CD4-positive, alpha-beta T cell treated with Interleukin-2 at 100 ng/mL for 4 hours (primary cell): ENCODE data around the gene CHN2.
A peak's percentile ranks its signal among the peaks of the same experiment; 100 is the strongest.

Experiments
- DNase-seq: peaks from one replicate; pipeline ENCODE4 v3.0.0-alpha.2; 2020; ENCODE audit warnings: low spot score

Gene CHN2

GRCh38 chr7:29194594-29195427, at the start of gene CHN2:
Gene CHN2 (plus strand): TSS chr7:29194775.
- DNase-seq: peak; percentile 44

DNA sequence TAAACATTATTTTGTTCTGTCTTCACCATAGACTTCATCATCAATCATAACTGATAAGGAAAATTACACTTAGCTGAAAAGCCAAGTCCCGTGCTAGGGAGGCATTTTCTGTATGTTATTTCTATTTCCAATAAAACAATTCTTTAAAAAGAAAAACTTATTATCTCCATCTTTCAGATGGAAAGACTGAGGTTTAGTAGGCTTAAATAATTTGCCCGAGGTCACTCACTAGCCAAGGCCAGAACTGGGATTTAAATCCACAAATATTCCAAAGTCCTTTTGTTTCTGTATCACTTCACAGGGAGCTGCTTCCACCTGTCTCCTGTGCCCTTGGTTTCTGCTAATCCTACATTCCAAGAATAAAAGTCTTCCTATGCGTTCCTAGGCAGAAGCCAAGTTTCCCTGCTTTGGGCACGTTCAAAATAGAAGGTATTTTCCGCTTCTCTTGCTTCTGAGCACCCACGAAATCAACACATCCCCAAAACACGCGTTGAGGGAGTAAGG, 49.0 kb upstream of the CHN2 start:
- DNase-seq: no peak

- no peak for DNase-seq
These were observed 48.4 kb upstream of the CHN2 start, which contains the start of gene CPVL for GRCh38 chr7:29146057-29146706. Gene CPVL (minus strand): TSS chr7:29146537. CDS start chr7:29121061, 25,476 bp downstream.

DNA sequence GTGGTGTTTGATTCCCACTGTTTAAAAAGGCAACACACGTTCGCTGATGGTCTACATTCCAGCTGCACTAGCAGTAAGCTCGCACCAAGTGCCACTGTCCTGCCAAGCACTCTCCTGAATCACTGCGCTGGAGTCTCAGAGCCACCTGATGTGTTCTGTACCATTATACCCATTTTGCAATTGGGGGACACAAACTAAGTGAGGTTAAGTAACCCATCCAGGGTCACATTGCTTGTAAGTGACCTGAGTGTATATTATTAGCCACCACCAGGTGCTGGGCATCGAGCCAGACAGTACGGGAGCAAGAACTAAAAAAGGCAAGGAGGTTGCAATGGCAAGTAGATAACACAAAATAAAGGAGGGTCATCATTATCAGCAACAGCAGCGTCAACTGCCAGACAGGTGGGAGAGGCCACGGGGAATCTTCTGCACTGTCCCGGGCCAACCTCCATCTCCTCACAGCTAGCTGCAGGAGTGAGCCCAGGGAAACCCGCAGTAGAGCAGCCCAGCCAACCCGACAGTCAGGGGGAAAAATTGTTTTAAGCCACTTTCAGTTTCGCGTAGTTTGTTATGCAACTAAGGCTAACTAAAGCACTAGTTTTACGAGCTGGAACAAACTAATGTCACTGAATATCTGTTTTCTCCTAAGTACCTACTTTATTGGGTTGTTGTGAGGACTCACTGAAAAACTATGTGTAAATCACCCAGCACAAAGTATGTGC, 47.5 kb upstream of the CHN2 start:
- DNase-seq: no peak

- no peak for DNase-seq
These were observed 46.8 kb upstream of the CHN2 start for GRCh38 chr7:29147821-29148220.

DNA sequence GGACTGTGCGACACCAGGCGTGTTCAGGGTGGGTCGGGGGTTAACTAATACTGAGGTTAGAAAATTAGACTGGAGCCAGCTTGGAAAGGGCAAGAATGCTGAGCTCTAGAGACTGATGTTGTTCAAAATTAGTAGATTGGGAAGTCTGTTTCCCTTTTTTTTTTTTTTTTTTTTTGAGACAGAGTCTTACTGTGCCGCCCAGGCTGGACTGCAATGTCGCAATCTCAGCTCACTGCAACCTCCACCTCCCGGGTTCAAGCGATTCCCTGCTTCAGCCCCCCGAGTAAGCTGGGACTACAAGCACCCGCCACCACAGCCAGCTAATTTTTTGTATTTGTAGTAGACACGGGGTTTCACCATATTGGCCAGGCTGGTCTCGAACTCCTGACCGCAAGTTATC, 45.5 kb upstream of the CHN2 start:
- no peak for DNase-seq

DNA sequence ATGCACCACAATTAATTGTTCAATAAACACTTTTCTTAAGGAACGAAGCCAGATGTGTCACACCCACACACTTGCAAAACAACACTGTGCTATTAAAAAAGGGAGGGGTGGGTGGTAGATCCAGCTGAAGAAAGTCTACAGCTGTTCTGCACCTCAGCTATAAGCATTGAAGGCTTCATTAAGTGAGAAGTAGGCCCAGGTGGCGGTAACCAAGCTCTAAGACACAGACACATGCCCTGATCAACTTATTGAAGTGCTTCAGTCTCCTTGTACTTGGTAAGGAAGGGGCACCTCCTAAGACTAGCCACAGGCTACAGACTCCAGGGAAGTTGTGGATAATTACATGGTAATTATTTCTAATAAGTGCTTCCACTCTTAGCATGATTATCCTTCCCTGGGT, 43.7 kb upstream of the CHN2 start:
- no peak for DNase-seq

GRCh38 chr7:29154076-29154475, 40.5 kb upstream of the CHN2 start:
- no peak for DNase-seq

GRCh38 chr7:29156907-29157452, 37.6 kb upstream of the CHN2 start:
- DNase-seq: no peak

GRCh38 chr7:29158795-29159423, 35.7 kb upstream of the CHN2 start:
- no peak for DNase-seq

DNA sequence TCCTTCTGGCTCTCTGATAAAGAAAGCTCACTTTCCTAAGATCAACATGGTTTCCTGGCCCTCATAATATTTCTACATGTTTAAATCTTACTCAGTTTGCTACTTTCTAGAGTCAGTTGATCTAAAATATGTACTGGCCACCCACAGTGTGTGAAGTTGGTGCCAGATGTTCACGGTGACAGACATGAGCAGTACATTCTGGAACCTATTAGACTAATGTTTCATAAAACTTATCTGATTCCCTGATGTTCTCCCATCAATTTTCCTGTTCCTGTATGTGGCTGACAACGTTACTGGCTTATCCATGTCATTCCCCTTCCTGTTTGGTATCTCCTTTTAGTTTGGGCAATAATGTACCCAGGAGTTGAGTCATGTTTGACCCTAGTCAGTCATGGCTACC, 34.5 kb upstream of the CHN2 start:
- no peak for DNase-seq

DNA sequence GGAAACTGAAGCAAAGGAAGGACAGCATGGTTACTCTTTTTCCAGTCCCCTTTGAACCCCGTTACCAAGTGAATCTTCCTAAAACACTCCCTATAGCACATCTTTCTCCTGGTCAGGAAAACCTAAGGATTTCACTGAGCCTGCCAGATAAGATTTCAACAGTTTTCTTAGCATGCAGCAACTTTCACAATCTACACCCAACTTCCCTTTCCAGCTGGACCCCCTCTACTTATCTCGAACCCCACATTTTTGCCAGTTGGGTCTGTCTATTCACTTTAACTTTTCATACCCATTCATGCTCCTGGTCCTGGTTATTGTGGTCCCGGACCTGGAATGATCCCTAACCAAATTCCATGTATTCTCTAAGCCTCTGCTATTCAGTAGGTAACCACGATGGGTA, 33.3 kb upstream of the CHN2 start:
- DNase-seq: no peak

DNA sequence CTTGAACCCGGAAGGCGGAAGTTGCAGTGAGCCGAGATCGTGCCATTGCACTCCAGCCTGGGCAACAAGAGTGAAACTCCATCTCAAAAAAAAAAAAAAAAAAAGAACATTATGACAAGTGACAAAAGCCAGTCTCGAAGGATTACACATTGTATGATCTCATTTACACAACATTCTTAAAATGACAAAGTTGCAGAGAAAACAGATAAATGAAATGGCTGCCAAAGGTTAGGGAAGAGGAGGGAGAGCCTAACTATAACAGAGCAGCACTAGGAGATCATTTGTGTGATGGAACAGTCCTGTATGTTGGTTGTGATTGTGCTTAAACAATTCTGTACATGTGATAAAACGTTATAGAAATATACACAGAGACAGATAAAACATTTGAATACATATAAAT, 32.0 kb upstream of the CHN2 start:
- no peak for DNase-seq

- DNase-seq: no peak
These were observed 30.7 kb upstream of the CHN2 start for GRCh38 chr7:29163854-29164253.

GRCh38 chr7:29167721-29168120, 26.9 kb upstream of the CHN2 start:
- DNase-seq: no peak

DNA sequence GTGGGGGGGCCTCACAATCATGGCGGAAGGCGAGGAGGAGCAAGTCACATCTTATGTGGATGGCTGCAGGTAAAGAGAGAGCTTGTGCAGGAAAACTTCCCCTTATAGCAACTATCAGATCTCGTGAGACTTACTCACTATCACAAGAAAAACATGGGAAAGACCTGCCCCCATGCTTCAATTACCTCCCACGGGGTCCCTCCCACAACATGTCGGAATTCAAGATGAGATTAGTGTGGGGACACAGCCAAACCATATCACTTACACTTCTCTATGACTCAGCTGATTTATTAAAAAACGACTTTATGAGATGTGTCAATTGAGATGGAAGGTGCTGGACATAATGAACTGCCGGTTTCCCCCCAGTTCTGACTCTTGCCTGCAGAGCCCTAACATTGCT, 23.8 kb upstream of the CHN2 start:
- no peak for DNase-seq

- DNase-seq: no peak
These were observed 21.1 kb upstream of the CHN2 start for GRCh38 chr7:29173458-29173857.

GRCh38 chr7:29177963-29178600, 16.5 kb upstream of the CHN2 start:
- no peak for DNase-seq

DNA sequence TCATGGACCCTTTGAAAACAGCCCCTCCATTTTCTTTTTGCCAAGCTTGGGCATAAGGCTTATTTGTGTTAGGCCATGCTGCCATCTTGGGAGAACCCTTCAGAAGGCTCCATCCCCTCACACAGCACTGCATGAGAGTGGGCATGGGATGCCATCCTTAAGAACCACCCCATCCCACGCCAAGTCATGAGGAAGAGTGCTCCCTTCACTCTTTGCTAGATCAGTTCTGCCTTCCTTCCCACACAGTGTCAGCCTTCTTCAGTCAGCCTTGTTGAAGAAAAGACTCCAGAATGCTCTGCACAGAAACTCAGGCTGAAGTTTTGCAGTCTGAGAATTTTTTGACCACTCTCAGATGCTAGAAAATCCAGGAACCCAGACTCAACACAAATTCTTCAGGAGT, 15.5 kb upstream of the CHN2 start:
- DNase-seq: no peak

DNA sequence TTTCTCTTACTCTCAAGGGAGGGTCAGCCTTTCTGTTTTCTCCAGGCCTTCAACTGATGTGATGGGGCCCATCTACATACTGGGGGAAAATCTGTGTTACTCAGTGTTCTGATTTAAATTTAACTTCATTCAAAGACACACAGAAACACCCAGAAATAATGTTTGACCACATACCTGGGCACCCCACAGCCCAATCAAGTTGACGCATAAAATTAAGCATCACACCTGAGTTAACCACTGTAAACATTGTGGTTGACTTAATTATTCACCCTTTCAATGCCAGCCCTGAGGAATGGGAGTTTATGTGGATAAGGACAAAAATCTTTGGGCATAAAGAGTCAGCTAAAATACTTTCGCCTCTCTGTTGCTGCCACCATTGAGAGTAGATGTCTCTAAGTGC, 10.0 kb upstream of the CHN2 start:
- no peak for DNase-seq

- no peak for DNase-seq
These were observed 9.0 kb upstream of the CHN2 start for GRCh38 chr7:29185613-29186012.
